GM18502 (cell line): ENCODE measurements around the gene UPB1.

ENCODE experiments used
- ATAC-seq: cut with Tn5 transposase; IDR thresholded peaks from one replicate; pipeline ENCODE4 v1.9.1; 2021; ENCODE audit warnings: mild to moderate bottlenecking; ENCODE audit not compliant: unreplicated experiment, poor library complexity

Gene UPB1

GRCh38 chr22:24503137-24503842, 8.2 kb downstream of the UPB1 start:
- no peak for ATAC-seq

- no peak for ATAC-seq
Observed at GRCh38 chr22:24503843-24504338, 8.8 kb downstream of the UPB1 start.

GRCh38 chr22:24504540-24504939, 9.4 kb downstream of the UPB1 start:
- no peak for ATAC-seq

- ATAC-seq: no peak
Observed at GRCh38 chr22:24504956-24505736, 10.0 kb downstream of the UPB1 start.

GRCh38 chr22:24506802-24507438, 11.8 kb downstream of the UPB1 start:
- no peak for ATAC-seq

GRCh38 chr22:24507716-24508115, 12.6 kb downstream of the UPB1 start:
- no peak for ATAC-seq

- ATAC-seq: no peak
Observed at GRCh38 chr22:24510637-24511625, 15.8 kb downstream of the UPB1 start.

- no peak for ATAC-seq
Observed at GRCh38 chr22:24512043-24512442, 16.9 kb downstream of the UPB1 start.

GRCh38 chr22:24513378-24514240, 18.5 kb downstream of the UPB1 start:
- no peak for ATAC-seq

- ATAC-seq: no peak
Observed at GRCh38 chr22:24514241-24515026, 19.3 kb downstream of the UPB1 start.

GRCh38 chr22:24515027-24515338, 19.9 kb downstream of the UPB1 start:
- no peak for ATAC-seq

- no peak for ATAC-seq
Observed at GRCh38 chr22:24516301-24516737, 21.2 kb downstream of the UPB1 start.

GRCh38 chr22:24517446-24517845, 22.3 kb downstream of the UPB1 start:
- no peak for ATAC-seq

- no peak for ATAC-seq
Observed at GRCh38 chr22:24518228-24518627, 23.1 kb downstream of the UPB1 start.

GRCh38 chr22:24518771-24519485, 23.8 kb downstream of the UPB1 start:
- no peak for ATAC-seq

- no peak for ATAC-seq
Observed at GRCh38 chr22:24519496-24519895, 24.4 kb downstream of the UPB1 start.

GRCh38 chr22:24521791-24522245, 26.7 kb downstream of the UPB1 start:
- no peak for ATAC-seq

GRCh38 chr22:24523873-24524272, 28.7 kb downstream of the UPB1 start:
- no peak for ATAC-seq
